ENCODE results near the gene TRIM8.

The TRIM8 gene

DNA sequence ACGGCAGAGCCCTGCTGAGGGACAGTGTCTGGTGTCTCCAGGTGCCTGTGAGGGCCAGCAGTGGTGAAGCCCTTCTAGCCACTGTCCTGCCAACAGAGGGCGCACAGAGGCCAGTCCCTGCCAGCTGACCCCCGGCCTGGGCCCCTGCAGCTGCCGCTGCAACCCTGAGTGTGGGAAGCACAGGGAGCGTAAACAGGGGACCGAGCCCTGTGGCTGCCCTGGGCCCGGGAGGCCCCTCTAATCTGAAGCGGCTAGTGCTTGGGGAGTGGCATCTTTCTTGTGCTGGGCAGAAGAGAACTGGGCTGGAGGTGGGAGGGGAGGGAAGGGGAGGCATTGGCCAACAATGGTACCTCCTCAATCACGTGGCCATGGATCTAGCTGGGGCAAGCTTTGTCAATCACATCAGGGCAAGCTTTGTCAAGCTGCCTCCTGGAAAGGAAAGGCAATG, 34.6 kb downstream of the TRIM8 start:
- TF ChIP-seq, protein P1, sequence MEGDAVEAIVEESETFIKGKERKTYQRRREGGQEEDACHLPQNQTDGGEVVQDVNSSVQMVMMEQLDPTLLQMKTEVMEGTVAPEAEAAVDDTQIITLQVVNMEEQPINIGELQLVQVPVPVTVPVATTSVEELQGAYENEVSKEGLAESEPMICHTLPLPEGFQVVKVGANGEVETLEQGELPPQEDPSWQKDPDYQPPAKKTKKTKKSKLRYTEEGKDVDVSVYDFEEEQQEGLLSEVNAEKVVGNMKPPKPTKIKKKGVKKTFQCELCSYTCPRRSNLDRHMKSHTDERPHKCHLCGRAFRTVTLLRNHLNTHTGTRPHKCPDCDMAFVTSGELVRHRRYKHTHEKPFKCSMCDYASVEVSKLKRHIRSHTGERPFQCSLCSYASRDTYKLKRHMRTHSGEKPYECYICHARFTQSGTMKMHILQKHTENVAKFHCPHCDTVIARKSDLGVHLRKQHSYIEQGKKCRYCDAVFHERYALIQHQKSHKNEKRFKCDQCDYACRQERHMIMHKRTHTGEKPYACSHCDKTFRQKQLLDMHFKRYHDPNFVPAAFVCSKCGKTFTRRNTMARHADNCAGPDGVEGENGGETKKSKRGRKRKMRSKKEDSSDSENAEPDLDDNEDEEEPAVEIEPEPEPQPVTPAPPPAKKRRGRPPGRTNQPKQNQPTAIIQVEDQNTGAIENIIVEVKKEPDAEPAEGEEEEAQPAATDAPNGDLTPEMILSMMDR (IDR thresholded peaks at IDR 0.05; ENCODE audit: insufficient read depth, low read length, poor library complexity, severe bottlenecking): peak; percentile 85
- Histone ChIP-seq H3K27me3 (replicated peaks; ENCODE audit: control insufficient read depth, insufficient read depth, low read length) (no peaks in the 10 kb centered on the region), H3K4me3 (replicated peaks; ENCODE audit: low read depth, low read length) (no peak overlapping the region), H3K36me3 (ENCODE audit: control insufficient read depth, insufficient read depth, low read length) (no peaks in the 10 kb centered on the region; the same call in 1 of the 2 replicates)
- peak; percentile 42 for DNase-seq (ENCODE audit: extremely low read depth, insufficient read length)

DNA sequence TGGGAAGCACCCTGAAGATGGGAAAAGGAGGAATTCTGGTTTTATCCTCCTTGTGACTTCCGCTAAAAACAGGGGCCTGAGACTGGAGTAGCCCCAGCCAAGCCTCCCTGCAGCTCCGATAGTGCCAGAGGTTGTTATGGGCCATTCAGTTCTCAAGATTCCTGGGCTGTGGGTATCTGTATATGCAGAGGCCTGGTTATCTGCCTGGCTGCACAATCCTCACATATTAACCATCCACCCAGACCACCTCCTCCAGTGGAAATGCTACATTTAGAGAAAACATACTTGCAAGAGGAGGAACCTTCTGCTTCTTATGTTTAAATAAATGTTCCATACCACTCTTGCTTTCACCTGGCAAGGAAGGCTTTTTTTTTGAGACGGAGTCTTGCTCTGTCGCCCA, 35.3 kb downstream of the TRIM8 start:
- no peak for DNase-seq (ENCODE audit: extremely low read depth, insufficient read length)
- TF ChIP-seq, protein P1 (IDR thresholded peaks at IDR 0.05; ENCODE audit: insufficient read depth, low read length, poor library complexity, severe bottlenecking): no peak
- H3K36me3 ChIP-seq (ENCODE audit: control insufficient read depth, insufficient read depth, low read length): no peaks in the 10 kb centered on the region; the same call in 1 of the 2 replicates

DNA sequence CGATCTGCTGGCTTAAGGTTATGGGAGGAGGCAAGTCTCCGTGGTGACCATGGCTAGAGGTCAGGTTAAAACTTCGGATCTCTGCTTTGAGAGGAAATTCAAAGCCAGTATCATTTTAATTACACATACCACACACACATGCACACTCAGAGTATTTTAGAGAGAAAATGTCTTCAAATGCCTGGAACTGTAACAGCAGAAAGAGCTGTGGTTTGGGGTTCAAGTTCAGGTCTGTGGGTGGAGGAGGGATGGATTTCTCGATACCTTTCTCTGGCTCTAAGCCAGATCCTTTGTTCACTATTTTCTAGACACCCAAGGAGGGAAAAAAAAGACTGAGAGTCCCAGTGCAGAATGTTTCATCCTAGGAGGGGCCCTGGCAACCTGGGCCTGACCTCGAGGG, 37.4 kb downstream of the TRIM8 start:
- TF ChIP-seq, protein P1 (IDR thresholded peaks at IDR 0.05; ENCODE audit: insufficient read depth, low read length, poor library complexity, severe bottlenecking): no peak
- Histone ChIP-seq H3K27me3 (replicated peaks; ENCODE audit: control insufficient read depth, insufficient read depth, low read length) (no peaks in the 10 kb centered on the region), H3K36me3 (ENCODE audit: control insufficient read depth, insufficient read depth, low read length) (no peaks in the 10 kb centered on the region; the same call in 1 of the 2 replicates), H3K4me3 (replicated peaks; ENCODE audit: low read depth, low read length) (no peak overlapping the region)
- no peak for DNase-seq (ENCODE audit: extremely low read depth, insufficient read length)

More for the DNA sequence above, 35.3 kb downstream of the TRIM8 start:
- Histone ChIP-seq H3K27me3 (replicated peaks; ENCODE audit: control insufficient read depth, insufficient read depth, low read length) (no peaks in the 10 kb centered on the region), H3K4me3 (replicated peaks; ENCODE audit: low read depth, low read length) (no peak overlapping the region)

DNA sequence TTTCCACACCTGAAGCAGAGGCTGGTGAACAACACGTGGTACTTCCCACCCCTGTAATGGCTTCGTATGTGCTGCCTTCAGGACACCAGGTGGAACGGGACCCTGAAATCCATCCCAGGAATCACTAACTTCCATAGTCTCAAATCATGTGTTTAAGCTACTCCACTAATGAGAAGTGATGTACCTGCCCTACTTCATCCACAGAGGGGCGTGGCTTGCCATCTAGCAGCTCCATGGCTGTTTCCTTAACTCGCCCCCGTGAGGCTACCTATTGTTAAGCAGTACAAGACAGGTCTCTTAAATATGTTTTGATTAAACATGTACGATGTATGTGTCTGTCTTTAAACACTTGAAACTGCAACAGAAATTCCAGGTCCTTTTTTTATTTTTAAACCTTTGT, 38.1 kb downstream of the TRIM8 start:
- Histone ChIP-seq H3K27me3 (replicated peaks; ENCODE audit: control insufficient read depth, insufficient read depth, low read length) (no peaks in the 10 kb centered on the region), H3K4me3 (replicated peaks; ENCODE audit: low read depth, low read length) (no peak overlapping the region), H3K36me3 (ENCODE audit: control insufficient read depth, insufficient read depth, low read length) (no peaks in the 10 kb centered on the region; the same call in 1 of the 2 replicates)
- TF ChIP-seq, protein P1 (IDR thresholded peaks at IDR 0.05; ENCODE audit: insufficient read depth, low read length, poor library complexity, severe bottlenecking): no peak
- no peak for DNase-seq (ENCODE audit: extremely low read depth, insufficient read length)

DNA sequence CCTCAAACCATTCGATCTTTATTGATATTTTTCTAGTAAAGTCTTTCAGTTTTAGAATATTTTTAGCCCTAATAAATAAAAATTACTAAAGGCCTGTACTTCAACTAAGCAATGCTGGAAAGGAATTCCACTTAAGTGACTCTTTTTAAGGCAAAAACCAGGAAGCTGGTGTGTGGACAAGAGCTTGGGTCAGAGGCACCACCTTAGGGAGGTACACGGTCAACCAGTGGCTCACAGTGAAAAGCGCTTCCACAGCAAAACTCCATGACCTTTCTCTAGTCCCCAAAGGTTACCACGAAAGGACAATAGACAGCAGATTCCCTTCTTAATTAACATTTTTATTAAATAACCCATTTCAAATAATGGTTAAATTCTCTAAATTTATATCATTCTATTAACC, 38.7 kb downstream of the TRIM8 start:
- Histone ChIP-seq H3K36me3 (ENCODE audit: control insufficient read depth, insufficient read depth, low read length) (no peaks in the 10 kb centered on the region; the same call in 1 of the 2 replicates), H3K4me3 (replicated peaks; ENCODE audit: low read depth, low read length) (no peak overlapping the region), H3K27me3 (replicated peaks; ENCODE audit: control insufficient read depth, insufficient read depth, low read length) (no peaks in the 10 kb centered on the region)
- TF ChIP-seq, protein P1 (IDR thresholded peaks at IDR 0.05; ENCODE audit: insufficient read depth, low read length, poor library complexity, severe bottlenecking): no peak
- no peak for DNase-seq (ENCODE audit: extremely low read depth, insufficient read length)

DNA sequence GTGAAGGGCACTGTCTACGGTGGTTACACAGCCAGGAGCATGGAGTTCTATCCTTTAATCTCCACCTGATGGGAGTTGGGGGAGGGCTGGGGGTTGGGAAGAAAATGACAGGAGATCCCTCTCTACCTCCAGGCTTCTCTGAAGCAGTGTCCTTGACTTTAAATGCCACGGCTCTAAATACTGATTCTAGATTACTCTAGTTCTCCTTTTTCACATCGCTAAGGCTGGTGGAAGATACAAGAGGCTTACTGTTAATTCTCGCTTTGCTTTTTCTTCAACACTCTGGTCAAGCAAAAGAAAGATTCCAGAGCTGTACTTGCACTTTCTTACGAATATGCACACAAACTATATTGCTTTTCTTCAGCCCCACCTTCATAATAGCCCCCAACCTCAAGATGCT, 39.5 kb downstream of the TRIM8 start:
- Histone ChIP-seq H3K36me3 (ENCODE audit: control insufficient read depth, insufficient read depth, low read length) (no peaks in the 10 kb centered on the region; the same call in 1 of the 2 replicates), H3K4me3 (replicated peaks; ENCODE audit: low read depth, low read length) (no peak overlapping the region), H3K27me3 (replicated peaks; ENCODE audit: control insufficient read depth, insufficient read depth, low read length) (no peaks in the 10 kb centered on the region)
- DNase-seq (ENCODE audit: extremely low read depth, insufficient read length): no peak
- TF ChIP-seq, protein P1 (IDR thresholded peaks at IDR 0.05; ENCODE audit: insufficient read depth, low read length, poor library complexity, severe bottlenecking): no peak
